ENCODE results near the gene APOA4.

The APOA4 gene

GRCh38 chr11:116823031-116823843, at the start of gene APOA4:
Gene APOA4, minus strand, starts transcription at chr11:116823304. Its CDS starts 113 bp downstream, at chr11:116823191.
- DNase-seq, result no peak

DNA sequence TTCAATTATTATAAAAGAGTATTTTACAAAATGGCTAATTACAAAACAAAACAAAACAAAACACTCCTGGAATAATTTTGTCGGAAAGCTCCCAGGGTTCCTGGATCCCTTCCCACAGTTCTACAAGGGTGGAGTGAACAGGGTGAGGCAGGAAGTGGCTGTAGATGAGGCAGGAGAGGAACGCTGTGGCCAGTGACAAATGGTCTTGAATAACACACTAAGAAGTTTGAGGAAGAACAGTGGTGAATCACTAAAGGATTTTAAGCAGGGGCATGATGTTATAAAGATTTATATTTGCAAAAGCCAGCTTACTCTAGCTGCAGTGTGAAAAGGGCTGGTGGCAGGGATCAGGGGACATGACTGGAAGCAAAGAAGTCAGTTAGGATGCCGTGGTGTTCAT, 48.1 kb upstream of the APOA4 start:
- DNase-seq, result peak; percentile 94

DNA sequence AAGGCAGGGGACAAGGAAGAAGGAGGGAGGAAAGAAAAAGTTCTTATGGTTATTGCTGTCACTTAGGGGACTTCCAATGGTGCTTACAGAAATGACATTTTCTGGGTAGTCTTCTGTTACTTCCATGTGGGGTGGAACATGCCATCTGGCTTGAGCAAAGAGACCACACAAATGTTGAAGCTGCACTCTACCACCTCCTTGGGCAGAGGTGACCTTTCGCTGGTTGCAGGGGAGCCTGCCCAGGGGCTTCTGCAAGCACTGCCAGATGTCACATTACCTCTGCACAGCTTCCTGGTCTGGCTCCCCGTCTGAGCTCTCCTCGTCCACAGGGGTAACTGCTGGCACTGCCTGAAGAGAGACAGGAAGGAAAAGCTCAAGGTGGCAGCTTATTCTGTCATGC, 47.0 kb upstream of the APOA4 start:
- no peak for DNase-seq

- DNase-seq, result no peak
These were observed 46.5 kb upstream of the APOA4 start for GRCh38 chr11:116869610-116870009.

- DNase-seq, result no peak
These were observed 45.0 kb upstream of the APOA4 start for GRCh38 chr11:116868066-116868465.

GRCh38 chr11:116867619-116868018, 44.5 kb upstream of the APOA4 start:
- DNase-seq, result no peak

GRCh38 chr11:116866804-116867455, 43.8 kb upstream of the APOA4 start:
- DNase-seq, result no peak

GRCh38 chr11:116865696-116866095, 42.6 kb upstream of the APOA4 start:
- peak; percentile 87 for DNase-seq

GRCh38 chr11:116864531-116864930, 41.4 kb upstream of the APOA4 start:
- peak; percentile 21 for DNase-seq

DNA sequence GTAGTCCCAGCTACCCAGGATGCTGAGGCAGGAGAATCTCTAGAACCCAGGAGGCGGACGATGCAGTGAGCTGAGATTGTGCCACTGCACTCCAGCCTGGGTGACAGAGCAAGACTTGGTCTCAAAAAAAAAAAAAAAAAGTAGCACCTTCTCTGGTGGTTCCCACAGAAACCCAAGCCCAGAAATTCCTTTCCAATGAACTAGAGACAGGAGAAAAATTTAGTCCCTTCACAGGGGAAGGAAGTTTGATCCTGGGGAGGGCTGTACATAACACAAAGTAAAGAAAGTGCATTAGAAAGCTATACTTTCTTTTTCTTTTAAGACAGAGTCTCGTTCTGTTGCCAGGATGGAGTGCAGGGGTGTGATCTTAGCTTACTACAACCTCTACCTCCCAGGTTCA, 39.8 kb upstream of the APOA4 start:
- DNase-seq, result peak; percentile 59

DNA sequence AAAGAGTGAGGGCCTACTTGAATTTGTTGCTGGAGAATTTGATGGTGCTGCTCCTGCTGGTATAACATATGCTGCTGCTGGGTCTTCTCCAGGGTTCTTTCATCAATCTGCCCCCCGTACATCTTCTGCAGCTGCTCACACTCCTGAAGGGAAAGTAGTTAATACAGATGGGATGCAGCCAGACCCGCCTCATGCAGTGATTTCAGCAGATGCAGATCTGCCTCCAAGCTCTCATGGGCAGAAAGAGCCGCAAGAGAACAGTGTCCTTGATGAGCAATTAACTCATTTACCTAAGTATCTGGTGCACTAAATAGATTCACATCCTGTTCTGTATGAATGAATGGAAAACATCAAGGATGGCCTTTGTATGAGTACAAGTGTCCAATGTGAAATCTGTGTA, 39.1 kb upstream of the APOA4 start:
- DNase-seq, result no peak

DNA sequence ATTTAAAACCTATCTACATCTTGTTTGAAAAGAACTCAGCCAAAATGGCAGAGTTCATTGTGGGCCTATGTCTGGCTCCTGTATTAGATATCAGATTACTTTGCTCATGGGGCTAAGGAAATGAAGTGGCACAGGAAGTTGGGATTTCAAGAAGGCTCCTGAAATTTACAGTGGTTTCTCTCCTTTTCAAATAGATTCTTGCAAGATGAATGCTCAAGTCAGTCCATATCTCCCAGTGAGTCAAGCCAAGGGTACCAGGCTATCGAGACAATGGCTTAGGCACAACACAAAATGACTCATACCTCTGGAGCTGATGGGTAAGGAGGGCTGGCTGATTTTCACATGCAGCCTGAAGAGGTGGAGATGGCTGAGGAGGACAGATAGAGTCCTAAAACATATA, 38.4 kb upstream of the APOA4 start:
- peak; percentile 84 for DNase-seq

- no peak for DNase-seq
These were observed 37.2 kb upstream of the APOA4 start for GRCh38 chr11:116860303-116860702.

- no peak for DNase-seq
These were observed 36.1 kb upstream of the APOA4 start for GRCh38 chr11:116859175-116859574.

DNA sequence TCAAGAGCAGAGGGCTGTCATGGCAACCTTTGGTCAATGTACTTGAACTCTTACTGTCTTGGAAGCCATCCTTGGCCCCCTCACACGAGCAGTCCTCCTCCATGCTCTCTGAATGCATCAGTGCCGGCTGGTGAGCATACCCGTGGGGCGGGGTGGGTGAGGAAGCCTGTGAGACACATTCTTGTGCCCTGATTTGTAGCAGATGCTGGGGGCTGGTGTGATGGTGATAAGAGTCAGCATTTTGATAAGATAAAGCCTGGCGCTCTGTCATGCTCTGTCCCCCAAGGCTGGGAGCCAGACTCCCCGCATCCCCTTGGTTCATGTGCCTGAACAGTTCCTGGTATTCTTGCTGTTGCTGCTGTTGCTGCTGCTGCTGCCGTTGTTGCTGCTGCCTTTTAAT, 34.8 kb upstream of the APOA4 start:
- DNase-seq, result peak; percentile 28

DNA sequence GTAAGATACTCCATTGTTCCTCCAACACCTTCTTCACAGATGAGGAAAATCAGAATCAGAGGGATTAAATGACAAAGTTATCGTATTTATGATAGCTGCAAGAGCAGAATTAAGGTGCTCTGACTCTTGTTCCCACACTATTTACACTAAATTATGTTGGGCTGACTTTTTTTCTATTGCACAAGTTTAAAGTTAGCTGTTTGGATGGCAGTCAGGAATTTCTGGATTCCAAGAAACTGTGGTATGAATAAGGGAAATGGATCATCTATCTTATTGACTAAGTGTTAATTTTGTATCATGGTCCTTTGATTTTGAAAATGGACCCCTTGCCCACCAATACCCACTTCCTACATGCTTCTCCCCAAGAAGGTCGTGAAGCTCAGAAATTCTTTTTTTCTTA, 34.2 kb upstream of the APOA4 start:
- no peak for DNase-seq

- no peak for DNase-seq
These were observed 33.3 kb upstream of the APOA4 start for GRCh38 chr11:116856423-116856822.

GRCh38 chr11:116855413-116855812, 32.3 kb upstream of the APOA4 start:
- no peak for DNase-seq

DNA sequence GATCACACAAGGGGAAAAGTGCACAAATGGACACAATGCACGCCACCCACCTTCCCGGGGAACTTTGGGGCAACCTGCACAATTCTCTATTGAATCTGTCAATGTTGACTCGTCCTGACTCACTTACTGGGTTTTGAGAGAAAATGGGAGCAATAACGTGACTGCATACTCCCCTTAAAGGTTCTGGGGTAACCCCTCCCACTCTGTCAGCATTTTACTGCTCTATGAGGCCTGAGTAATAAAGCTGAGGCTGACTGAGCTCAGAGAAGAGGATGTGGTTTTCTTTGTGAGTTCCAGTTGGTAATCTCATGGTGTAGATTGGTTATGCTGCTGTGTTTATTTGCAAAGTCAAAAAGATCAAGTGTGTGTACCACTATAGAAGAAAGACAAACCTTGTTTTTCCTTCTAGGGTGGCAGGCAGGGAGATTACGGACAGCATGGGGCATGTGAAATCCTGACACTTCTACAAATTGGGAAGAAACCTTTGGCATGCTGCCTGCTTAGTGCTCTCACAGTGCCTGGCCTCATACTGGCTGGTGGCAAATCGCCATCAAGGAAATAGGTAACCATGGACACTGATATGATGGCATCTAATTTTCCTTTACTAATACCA, 30.5 kb upstream of the APOA4 start:
- peak; percentile 94 for DNase-seq

GRCh38 chr11:116852261-116853031, 29.3 kb upstream of the APOA4 start:
- DNase-seq, result peak; percentile 71

DNA sequence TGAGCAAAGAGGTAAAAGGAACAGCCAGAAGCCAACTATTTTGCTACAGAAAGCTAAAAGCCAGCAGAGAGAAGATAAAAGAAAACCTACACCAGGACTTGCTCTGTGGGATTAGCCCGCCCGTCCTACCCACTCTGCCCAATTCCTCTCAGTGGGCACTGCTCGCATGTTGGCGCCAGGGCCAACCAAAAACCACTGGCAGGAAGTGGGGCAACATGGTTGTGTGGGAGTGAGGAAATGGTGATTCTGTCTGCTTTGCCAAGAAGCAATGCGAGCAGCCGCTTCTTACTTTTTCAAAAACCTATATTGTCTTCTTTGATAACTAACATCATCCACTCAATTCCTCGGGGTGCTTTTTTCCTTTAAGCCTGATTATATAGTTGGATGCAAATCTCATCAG, 28.5 kb upstream of the APOA4 start:
- no peak for DNase-seq

- no peak for DNase-seq
These were observed 26.4 kb upstream of the APOA4 start for GRCh38 chr11:116849486-116849885.

DNA sequence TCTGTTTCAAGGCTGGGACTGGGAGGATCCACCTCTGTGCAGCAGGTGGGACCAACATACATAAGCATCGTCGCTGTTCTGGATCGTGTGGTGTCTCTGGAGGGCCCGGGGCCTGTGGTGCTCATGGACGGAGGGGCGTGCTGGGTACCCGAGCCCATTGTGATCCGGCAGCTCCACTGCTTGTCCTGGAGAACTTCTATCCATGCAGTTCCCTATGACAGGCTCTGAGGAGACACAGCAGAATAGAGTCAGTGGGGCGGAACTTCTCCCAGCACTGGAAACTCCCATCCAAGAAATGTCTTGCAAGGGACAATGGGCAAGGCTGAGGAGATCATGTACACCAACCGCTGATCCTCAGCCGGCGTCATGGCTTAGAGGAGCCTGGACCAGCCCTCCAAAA, 26.0 kb upstream of the APOA4 start:
- no peak for DNase-seq

All from fibroblast of skin of right biceps (primary cell).